OCI-M2 (cell line): ENCODE results near the gene DALRD3.

Experiments
- DNase-seq: peaks from one replicate; lab custom pipeline; 2025; ENCODE audit not compliant: unreplicated experiment; lab: John Stamatoyannopoulos, UW

The DALRD3 gene

GRCh38 chr3:49006408-49007067 is 11.8 kb downstream of the DALRD3 start:
- DNase-seq = no peak

GRCh38 chr3:49005998-49006397 is 12.4 kb downstream of the DALRD3 start:
- no peak for DNase-seq

- DNase-seq = no peak
Measured at GRCh38 chr3:49005303-49005680, 13.1 kb downstream of the DALRD3 start.

GRCh38 chr3:49004352-49005302 is 13.8 kb downstream of the DALRD3 start:
- DNase-seq = no peak

GRCh38 chr3:49001155-49001554 is 17.2 kb downstream of the DALRD3 start:
- DNase-seq = no peak

GRCh38 chr3:48999085-48999858 is 19.1 kb downstream of the DALRD3 start:
- no peak for DNase-seq

GRCh38 chr3:48997714-48998637 is 20.4 kb downstream of the DALRD3 start:
- no peak for DNase-seq

GRCh38 chr3:48997102-48997635 is 21.2 kb downstream of the DALRD3 start:
- no peak for DNase-seq

- no peak for DNase-seq
Measured at GRCh38 chr3:48996640-48997039, 21.7 kb downstream of the DALRD3 start.

- no peak for DNase-seq
Measured at GRCh38 chr3:48993834-48994233, 24.5 kb downstream of the DALRD3 start.

GRCh38 chr3:48991851-48992545 is 26.4 kb downstream of the DALRD3 start:
- no peak for DNase-seq

- DNase-seq = no peak
Measured at GRCh38 chr3:48990636-48991469, 27.5 kb downstream of the DALRD3 start.

GRCh38 chr3:48989796-48990635 is 28.4 kb downstream of the DALRD3 start, which contains the start of gene P4HTM:
TSS of gene P4HTM (plus strand) at chr3:48990241. CDS start at chr3:48990257, 16 bp downstream.
- no peak for DNase-seq

GRCh38 chr3:48989126-48989795 is 29.1 kb downstream of the DALRD3 start:
- DNase-seq = no peak

GRCh38 chr3:48985831-48986376 is 32.5 kb downstream of the DALRD3 start:
- DNase-seq = no peak

- no peak for DNase-seq
Measured at GRCh38 chr3:48984663-48985062, 33.7 kb downstream of the DALRD3 start.

- no peak for DNase-seq
Measured at GRCh38 chr3:48983096-48983495, 35.3 kb downstream of the DALRD3 start.
